Brain pericyte (primary cell): Measurements from ENCODE around the gene SUN1.
"Not testable (repeated sequence)": the region's sequence is repeated elsewhere in the genome, so short reads cannot be mapped to it uniquely, and the experiment has no call there.

Experiments
- DNase-seq: peaks from one replicate; pipeline ENCODE4 v3.0.0-alpha.2; 2012; ENCODE audit warnings: low read depth, low spot score

The SUN1 gene

DNA sequence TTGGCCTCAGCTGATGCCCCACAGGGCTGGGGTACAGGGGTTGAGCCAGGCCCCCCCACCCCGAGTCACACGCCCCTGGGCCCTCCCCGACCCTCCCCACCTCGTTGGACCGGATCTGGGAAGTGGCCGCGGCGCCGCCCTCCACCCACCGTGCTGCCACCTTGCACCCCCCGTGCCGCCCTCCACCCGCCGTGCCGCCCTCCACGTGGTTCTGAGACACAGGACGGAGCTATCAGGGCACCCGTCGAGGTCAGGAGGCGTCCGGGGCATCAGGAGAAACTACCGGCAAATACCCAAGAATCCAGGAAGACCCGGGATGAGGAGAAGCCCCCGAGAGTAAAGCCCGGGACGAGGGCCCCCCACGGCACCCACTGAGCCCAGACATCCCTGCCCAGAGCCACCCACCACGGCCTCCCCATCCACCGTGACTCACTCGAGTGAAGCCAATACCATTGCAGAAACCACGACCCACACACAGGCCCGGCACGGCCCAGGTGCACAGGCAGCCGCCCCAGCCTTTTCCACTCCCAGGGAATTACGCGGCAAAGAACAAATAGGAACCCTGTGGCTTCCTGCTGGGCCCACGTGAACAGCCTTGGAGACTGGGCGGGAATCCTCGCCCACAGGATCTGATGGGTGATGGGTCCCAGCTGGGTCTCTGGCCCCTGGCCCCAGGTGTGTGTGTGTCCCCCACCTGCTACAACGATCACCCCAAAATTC lies 88.2 kb downstream of the SUN1 start:
- no peak for DNase-seq

DNA sequence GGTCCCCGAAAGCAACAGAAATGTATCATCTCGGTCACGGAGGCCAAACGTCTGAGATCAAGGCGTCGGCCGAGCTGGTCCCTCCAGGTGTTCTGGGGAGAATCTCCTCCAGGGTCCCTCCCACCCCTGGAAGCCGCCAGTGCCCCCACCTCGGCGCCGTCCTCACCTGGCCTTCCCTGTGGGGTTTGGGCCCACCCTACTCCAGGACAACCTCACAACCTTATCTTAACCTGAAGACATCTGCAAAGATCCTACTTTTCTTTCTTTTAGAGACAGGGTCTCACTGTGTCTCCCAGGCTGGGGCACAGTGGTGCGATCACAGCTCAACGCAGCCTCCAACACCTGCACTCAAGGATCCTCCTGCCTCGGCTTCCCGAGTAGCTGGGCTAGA lies 88.8 kb downstream of the SUN1 start:
- no peak for DNase-seq

DNA sequence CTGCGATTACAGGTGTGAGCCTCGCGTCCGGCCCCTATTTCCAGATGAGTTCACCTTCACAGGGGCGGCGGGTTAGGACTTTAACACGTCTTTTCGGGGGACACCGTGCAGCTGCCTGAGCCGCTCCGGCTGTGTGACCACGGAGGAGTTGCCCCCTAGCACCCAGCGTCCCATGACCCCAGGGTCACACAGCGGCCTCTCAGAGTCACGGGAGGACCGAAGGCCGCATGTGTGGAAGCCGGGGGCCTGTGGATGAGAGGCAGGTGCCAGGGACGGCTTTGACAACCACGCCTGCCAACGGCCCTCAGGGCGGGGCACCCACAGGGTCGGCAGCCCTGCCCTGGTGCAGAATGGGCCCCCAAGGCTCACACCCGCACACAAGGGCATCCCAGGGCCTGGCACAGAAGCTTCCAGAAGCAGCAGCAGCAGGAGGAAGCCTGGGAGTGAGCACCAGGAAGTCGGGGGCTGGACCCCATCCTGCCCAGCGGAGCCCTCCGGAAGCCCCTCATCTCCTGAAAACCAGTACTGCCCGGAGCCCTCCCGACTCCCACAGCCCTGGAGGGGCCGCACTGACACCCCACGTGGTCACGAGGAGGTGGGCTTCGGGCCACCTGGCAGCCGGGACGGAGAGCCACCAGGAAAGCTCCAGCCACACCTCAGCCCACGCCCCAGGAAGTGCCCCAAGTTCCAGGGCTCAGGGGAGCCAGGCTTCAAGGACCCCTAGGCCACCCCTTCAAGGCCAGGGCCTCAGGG lies 89.5 kb downstream of the SUN1 start:
- DNase-seq, result no peak

DNA sequence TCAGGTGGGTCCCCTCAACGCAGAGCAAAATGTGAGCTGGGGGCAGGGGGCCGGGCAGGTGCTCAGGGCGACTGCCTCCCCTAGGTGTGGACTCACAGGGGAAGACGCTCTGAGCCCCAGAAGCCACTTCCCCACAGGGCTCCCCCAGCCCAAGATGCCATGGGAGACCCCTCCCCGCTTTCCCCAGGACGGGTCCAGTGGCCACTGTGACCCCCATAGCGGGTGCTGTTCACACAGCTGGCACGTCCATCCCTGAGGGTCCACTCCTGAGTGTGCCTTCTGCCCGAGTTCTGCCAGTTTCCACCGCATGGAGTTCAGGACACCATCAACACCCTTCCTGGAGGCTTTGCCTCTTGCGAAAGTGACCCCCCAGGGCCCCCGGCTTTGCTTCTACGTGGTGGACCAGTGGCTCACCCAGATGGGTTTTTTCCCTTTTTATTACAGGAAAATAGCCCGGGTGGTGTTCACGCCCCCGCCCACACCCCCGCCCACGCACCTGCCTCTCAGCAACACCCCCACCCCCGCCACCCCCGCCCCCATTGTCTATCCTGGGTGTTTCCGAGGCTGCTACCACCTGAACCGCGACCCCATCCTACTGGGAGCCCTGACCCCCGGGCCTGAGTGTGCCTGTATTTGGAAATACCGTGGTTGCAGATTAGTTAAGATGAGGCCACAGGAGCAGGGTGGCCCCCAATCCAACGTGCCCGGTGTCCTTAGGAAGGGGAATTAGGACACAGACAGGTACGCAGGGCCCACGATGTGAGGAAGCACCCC lies 90.2 kb downstream of the SUN1 start:
- no peak for DNase-seq

DNA sequence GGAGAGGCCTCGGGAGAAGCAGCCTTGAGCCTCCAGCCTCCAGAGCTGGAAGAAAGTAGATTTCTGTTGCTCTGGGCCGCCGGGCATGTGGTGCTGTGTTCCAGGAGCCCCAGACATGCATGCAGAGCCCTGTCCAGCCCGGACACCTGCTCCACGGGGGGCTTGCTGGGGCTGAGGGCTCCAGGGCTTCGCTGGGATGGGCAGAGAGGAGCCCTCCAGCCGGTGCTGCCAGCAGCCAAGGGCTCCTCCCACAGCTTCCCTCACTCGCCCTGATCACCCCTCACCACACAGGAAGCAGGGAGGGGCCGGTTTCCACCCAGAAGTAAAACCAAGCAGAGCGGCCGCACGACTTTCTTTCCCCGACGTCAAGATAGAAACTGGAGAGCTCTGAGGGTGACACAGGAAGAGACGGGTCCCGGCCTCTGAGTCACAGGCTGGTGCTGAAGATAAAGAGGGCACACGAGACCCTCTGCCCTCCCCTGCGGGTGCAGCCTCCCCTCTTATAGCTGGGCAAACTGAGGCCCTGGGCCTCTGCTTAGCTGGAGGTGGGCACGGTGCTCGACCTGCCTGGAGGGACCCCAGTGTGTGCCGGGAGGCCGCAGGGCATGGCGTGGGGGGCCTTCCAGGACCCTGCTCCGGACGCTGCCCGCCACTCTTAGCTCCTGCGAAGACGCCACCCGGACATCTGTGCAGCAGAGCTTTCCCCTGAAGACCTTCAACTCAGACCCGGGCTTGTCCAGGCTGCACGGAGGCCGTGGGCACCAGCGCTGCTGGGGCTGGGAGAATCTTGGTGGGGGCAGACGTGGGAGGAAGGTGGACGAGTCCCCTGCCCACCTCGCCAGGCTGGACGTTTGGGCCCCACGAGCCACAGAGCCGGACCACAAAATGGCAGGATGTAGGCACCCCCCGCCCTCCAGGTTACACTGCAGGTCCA lies 91.1 kb downstream of the SUN1 start:
- no peak for DNase-seq

DNA sequence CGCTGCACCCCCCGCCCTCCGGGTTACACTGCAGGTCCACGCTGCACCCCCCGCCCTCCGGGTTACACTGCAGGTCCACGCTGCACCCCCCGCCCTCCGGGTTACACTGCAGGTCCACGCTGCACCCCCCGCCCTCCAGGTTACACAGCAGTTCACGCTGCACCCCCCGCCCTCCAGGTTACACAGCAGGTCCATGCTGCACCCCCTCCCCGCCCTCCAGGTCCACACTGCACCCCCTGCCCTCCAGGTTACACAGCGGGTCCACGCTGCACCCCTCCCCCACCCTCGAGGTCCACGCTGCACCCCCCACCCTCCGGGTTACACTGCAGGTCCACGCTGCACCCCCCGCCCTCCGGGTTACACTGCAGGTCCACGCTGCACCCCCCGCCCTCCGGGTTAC lies 91.8 kb downstream of the SUN1 start:
- not testable (repeated sequence) for DNase-seq
